HCEC 1CT (cell line): ENCODE data around the gene DDX4.

Source experiments
- DNase-seq: peaks from one replicate; pipeline ENCODE4 v3.0.0-alpha.2; 2017

The DDX4 gene

DNA sequence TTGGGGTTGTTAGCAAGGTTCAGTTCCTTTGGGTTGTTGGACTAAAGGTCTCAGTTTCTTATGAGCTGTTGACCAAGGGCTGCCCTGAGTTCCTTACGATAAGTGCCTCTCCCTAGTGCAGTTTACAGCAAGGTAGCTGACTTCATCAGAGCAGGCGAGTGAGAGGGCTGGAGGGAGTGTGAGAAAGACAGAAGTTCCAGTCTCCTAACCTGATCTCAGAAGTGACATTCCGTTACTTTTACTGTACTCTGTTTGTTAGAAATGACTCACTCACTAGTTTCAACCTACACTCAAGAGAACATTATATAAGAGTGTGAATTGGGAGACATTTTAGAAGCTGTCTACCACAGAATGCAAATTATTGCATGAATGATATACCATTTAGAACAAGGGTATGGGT is 92.1 kb downstream of the DDX4 start:
- DNase-seq, result no peak

DNA sequence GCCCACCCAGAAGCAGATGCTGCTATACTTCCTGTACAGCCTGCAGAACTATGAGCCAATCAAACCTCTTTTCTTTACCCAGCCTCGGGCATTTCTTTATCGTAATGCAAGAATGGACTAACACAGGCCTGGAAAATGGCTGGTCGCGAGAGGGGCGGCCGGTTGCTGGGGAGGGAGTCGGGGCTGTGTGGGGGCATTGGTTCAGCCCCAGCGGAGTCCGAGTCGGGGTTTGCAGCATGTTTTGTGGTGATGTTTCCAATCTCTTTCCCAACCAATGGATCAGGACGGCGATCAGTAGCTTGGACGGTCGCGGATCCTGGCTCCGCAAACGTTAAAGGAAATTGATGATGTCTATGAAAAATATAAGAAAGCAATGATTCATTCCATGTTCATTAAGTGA is 94.6 kb downstream of the DDX4 start:
- DNase-seq, result no peak

DNA sequence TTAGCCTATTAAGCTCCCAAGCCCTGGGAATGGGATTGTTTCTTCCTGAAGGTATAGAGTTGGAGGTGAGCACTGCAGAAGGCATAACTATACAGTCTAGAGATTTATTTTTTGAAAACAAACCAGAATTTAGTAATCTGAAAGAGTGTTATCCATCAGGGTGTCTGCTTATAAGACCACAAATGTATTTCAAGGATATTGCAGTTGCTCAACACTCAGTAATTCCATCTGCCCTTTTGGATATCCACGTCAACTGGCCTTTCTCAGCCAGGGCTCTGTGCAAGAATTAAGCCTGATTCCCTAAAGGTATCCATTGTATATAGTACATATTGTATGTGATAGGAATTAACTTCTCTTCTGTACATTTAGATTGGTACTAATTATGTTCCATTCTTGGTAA is 98.3 kb downstream of the DDX4 start:
- no peak for DNase-seq

DNA sequence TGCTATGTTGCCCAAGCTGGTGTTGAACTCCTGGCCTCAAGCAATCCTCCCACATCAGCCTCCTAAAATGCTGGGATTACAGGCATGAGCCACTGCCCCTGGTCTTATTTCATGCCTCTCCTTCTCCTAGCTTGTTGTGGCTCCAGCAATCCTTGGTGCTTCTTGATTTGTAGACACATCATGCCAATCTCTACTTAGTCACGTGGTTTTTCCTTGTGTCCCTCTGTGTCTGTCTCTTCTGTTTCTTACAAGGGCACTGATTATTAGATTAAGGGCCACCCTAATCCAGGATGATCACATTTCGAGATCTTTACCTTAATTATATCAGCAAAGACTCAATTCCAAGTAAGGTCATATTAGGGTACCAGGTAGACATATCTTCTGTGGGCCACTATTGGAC is 104.1 kb downstream of the DDX4 start:
- DNase-seq, result no peak

DNA sequence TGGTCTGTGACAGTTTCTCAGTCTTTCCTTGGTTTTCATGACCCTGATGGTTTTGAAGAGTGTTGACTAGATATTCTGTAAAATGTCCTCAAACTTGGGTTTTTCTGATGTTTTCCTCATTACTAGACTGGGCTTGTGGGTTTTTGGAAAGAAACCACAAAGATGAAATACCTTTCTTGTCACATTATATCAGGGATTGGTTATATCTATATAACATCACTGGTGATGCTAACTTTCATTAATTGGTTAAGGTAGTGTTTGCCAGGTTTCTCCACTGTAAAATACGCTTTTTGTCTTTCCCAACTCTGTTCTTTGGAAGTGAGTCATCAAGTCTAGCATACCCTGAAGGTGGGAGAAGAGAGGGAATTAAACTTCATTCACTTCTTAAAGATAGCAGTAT is 110.0 kb downstream of the DDX4 start:
- DNase-seq, result no peak

DNA sequence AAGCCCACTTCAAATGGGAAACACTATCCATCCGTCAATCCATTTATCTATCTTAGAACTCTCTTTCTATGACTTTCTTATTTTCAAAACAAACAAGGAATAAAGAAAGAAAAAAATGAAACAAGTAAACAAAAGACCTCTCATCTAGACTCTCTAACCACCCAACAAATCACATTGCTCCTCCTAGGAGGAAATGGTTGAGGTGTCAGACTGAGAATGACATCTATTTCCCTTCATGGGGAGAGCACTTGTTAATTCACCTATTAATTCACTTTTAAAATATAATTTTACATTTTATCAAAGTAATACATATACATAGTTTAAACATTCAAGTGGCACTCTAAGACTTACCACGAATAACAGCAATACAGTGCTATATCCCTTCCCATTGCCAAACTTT is 110.9 kb downstream of the DDX4 start:
- DNase-seq, result no peak

DNA sequence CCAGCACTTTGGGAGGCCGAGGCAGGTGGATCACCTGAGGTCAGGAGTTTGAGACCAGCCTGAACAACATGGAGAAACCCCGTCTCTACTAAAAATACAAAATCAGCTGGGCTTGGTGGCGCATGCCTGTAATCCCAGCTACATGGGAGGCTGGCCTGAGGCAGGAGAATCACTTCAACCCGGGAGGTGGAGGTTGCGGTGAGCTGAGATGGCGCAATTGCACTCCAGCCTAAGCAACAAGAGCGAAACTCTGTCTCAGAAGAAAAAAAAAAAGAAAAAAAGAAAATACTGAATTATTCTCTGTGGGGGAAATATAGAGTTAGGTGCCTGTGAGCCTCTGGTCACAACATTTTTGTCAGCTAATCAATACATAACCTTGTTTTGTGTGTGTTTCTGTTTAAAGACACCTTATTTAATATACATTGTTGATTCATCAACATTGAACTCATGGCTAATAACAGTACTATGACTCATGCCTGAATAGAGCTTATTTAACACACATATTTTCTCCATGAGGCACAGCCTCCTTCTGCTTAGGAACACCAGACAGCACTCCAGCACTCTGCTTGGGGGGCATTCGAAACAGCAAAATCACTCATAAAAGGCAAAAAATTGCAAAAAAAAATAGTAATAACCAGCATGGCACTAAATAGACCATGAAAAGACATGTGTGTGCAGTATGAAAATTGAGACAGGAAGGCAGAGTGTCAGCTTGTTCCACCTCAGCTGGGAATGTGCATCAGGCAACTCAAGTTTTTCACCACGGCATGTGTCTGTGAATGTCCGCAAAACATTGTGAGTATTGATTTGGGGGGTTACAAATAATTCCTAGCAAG is 113.2 kb downstream of the DDX4 start, which contains the start of gene IL31RA:
TSS of gene IL31RA (plus strand) at position 519 of the 836 bp plus-strand sequence. CDS start at position 733, 214 bp downstream.
- peak; percentile 95 for DNase-seq

DNA sequence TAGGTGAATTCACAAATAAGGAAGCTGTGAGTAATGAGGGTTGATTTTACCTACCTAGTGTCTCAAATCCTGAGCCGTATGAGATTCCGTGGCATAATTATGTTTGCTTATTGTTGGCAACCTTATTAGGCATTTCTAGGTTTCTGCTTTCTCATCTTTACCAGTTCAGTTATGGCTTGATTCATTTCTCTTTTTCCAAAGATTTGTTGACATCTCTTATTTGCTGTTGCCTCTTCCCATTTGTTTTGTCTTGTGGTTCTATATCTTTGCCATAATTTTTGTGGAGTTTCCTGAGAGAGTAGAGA is 113.8 kb downstream of the DDX4 start:
- DNase-seq, result no peak

DNA sequence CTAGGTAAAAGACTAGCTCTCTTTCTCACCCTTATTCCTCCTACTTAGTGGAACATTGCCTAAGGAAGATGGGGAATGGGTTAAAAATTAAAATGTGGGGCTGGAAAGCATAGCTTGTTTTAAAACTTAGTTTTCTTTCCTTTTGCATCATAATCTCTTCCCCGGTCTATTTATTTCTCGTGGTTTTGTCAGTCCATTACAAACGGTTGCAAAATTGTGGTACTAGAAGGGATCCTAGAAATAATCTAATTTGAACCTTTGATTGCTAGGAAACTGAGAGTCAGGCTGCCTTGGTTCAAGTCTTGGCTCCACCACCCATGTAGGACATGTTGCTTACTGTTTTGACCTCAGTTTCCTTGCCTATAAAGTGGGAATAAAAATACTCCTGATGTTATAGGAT is 114.6 kb downstream of the DDX4 start:
- DNase-seq, result no peak

DNA sequence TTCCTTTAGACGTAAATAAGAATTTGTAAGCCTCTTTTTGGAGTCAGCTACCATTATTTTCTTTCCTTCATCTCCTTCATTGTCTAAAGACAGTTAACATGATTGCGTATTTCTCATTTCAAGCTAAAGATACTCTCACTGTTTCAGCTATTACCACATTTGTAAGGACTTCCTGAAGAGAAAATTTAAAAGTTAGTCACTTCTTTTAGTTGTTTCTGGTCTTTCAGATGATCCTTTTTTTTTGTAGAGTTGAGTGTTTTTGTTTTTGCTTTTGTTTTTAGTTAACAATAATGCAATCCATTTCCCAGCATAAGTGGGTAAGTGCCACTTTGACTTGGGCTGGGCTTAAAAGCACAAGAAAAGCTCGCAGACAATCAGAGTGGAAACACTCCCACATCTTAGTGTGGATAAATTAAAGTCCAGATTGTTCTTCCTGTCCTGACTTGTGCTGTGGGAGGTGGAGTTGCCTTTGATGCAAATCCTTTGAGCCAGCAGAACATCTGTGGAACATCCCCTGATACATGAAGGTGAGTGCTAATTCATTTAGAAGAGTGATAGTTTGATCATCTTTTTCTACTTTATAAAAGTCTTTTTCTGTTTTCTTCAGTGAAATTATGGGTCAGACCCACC is 115.3 kb downstream of the DDX4 start:
- peak; percentile 10 for DNase-seq

DNA sequence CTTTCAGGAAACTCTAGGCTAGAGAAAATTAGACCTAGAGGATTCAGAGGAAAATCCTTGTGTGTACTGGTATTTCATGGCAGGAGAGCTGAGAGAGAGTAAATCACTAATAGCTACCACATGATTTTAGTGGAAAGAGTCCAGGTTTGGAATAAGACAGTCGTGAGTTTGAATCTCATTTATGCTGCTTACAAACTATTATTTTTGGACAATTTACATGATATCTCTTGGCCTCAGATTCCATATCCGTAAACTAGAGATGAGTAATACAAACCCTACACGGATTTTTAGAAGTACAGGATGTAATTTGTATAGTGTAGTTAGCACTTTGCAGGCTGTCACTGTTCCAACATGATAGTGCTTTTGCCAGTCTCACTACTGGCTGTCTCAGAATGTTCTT is 116.0 kb downstream of the DDX4 start:
- peak; percentile 49 for DNase-seq

DNA sequence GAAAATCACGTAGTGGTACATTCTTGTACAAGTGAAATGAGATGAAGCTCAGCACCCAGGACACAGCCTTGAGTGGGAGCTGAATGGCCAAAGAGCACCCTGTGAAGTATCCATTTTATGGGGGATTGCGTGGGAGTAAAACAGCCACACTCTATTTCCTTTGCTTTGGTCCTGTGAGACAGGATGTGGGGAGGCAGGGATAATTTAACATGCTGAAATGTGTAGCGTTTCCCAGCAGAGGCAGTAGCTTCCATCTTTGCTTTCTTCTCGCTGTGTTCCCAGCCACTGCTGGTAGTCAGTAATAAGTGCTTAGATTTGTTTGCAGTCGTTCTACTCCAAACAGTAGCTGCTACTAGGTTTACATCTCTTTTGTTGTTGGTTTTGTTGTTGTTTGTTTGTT is 117.6 kb downstream of the DDX4 start:
- DNase-seq, result peak; percentile 3

DNA sequence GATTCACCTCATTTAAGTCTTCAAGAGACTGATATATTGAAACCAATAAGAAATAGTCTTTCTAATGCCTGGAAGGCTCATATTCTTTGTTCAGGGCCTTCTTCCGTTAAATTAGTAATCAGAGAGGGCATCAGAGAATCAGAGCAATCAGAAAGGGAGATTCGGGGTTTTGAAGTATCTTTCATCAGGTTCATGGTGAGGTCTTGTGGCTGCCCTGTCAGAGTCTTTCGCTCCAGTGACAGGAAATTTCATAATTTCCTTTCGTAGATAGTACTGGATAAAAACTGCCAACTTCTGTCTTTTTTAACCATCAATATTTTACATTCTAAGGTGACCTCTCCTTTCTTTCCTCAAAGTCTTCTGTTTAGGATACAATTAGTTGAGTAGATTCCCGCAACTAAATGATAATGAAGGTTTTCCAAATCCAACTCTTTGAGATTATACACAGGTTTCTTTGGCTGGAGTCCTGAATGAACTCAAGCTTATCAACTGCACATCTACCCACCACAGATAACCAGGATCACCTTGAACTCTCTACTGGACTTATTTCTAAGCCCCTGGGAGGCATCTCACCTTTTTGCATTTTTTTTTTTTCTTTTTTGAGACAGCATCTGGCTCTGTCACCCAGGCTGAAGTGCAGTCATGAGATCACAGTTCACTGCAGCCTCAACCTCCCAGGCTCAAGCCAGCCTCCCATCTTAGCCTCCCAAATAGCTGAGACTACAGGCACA is 118.8 kb downstream of the DDX4 start:
- DNase-seq, result no peak

DNA sequence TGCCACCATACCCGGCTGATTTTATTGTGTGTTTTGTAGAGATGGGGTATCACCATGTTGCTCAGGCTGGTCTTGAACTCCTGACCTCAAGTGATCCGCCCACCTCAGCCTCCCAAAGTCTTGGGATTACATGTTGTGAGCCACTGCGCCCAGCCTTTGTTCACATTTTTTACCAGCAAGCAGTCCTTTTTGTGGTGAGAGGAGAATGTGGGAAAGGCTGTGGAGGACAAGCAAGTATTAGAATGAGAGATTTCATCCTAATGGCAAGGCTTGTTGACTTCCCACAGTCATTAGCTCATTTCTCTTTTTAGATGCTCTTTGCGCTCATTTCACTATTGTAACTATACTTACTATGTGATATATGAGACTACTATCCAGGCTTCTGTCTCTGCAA is 119.4 kb downstream of the DDX4 start:
- DNase-seq, result no peak

DNA sequence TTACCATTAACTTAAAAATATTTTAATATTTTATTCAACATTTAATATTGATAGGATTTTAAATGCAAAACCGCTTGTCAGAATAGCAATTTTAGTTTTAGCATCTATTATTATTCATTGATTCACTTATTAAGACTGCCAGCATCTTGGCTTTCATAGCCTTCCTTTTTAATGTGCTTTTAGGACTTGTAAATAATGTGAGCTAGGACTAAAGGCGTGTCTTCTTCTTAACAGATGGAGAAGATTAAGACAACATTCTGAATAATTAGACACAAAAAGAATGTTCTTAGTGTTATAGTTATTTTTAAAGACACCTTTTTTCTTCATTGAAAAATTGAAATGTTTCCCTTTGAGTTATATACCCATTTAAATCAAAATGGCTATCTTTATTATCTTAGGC is 120.2 kb downstream of the DDX4 start:
- DNase-seq, result no peak

DNA sequence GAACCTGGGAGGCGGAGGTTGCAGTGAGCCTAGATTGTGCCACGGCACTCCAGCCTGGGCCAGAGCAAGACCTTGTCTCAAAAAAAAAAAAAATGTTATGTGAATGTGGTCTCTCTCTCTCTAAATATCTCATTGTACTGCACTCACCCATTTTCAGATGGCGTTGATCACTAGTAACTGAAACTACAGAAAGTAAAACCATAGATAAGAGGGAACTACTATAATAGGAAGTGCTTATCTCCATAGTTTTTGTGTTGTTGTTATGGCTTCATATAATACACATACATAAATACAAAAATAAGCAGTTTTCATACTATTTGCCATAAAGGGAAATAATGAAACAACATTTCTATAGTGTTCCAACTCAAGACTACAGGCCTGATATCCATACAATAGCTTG is 122.4 kb downstream of the DDX4 start:
- DNase-seq, result no peak

DNA sequence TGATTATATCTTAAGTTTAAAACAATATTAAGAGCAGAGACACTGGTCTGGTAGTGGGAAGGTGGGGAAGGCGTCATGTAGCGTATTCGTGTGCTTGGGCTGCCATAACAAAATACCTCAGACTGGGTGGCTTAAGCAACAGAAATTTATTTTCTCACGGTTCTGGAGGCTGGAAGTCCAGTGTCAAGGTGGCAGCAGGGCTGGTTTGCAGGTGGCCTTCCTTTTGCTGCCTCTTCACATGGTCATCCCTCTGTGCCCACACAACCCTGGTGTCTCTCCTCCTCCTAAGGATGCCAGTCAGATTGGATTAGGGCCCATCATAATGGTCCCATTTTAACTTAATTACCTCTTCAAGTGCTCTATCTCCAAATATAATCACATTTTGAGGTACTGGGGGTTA is 122.8 kb downstream of the DDX4 start:
- no peak for DNase-seq

DNA sequence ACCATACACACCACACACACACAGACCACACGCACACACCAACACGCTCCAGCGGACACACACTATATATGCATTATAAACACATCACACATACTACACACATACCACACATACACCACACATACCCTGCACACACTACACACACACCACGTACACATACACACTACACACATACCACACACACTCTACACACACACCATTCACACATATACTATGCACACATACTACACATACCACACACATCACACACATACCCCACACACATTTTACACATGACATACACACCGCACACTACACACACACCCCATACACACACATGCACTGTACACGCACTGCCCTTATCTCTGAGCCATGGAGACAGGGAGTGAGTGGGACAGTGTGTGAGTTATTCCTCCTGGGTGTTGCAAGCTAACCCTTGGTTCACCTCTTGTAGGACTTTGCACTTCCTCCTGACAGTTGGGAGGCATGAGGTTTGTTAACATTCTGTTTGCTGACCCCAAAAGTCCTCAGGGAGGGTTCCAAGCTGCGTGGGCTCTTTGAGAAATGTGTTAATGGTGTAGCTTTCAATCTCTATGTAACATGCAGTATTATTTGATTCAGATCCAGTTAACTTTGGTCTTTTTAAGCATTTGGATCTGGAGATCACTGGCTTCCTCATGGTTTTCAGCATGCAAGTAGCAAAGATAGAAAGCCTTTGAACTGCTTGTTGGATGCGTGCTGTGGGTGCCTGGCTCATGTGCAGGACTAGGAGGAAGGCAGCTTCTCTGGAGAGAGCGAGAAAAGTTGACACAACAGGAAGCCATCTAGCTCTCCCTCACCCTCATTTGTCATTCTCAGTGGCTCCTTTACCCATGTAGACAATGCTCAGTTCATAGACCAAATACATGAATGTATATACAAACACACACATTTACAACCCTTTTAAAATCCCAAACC is 127.0 kb downstream of the DDX4 start:
- DNase-seq, result peak; percentile 10

DNA sequence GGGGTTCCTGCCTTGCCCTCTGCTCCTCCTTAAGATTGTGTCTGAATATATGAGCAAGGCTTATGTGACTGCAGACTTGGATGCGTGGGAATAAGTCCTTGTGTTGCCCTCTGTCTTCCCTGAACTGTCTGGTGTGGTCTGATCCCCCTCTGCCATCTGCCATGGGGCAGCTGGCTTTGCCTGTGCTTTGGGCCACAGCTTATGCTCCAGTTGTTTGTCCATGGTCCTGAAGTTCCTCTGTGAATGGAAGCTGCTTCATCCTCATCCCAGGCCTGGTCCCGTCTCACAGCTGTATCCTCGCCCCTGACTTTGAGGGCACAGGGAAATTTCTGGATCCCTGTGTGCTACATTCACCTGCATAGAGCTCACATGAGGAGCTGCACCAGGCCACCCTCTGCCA is 128.0 kb downstream of the DDX4 start:
- no peak for DNase-seq

DNA sequence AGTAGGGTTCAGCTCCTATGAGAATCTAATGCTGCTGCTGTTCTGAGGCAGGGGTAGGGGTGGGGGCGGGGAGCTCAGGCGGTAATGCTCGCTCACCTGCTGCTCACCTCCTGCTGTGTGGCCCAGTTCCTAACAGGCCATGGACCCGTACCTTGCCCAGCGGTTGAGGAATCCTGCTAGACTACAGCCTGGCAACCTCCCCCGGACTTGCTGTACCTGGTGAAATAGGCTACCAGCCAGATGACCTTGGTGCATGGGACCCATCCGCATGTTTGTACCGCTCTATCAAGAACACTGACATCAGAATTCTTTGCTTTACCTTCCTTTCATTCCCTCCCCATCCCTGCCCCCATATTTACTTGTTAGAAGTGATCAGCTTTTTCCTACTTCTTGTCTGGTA is 128.6 kb downstream of the DDX4 start:
- no peak for DNase-seq
